ENCODE data around the gene SLC9B2.

The SLC9B2 gene

DNA sequence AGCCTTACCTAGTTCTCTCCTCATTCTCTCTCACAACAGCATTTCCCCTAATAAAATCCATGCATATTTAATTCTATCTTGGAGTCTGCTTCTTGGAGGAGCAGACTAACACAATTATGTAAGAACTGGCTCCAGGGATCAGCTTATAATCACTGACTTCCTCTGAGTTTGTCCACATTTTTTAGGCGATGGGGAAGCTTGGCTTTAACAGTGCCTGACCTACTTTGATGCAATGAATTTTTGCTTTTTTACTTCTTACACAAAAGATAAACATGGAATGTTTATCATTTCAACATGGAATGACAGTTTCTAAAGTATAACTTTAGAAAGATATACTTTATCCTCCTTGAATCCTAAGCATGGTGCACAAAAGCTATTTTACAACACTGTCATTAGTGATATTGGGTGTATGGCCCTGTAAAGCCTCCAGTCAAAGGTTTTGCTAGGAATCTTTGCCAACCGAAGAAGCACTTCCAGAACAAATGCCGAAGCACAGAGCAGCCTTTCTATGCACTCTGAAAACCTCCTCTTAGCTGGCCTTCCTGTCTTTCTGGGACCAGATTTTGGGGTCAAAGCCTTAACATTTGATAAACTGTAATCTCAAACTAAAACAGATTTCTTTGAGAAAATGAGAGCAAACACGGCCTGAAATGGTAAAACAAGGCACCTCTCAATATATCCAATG is 22.3 kb upstream of the SLC9B2 start:
- peaks cover 40% of the 10 kb centered on the region for H3K4me1 Mint-ChIP-seq
- peak overlapping the region; percentile 93 for H3K4me3 Mint-ChIP-seq
- peaks cover 3% of the 10 kb centered on the region for H3K27me3 Mint-ChIP-seq (ENCODE audit: low read depth, poor library complexity)
- H3K9me3 Mint-ChIP-seq, result no peaks in the 10 kb centered on the region
- H3K27ac Mint-ChIP-seq, result no peak overlapping the region
- TF ChIP-seq, protein P1, sequence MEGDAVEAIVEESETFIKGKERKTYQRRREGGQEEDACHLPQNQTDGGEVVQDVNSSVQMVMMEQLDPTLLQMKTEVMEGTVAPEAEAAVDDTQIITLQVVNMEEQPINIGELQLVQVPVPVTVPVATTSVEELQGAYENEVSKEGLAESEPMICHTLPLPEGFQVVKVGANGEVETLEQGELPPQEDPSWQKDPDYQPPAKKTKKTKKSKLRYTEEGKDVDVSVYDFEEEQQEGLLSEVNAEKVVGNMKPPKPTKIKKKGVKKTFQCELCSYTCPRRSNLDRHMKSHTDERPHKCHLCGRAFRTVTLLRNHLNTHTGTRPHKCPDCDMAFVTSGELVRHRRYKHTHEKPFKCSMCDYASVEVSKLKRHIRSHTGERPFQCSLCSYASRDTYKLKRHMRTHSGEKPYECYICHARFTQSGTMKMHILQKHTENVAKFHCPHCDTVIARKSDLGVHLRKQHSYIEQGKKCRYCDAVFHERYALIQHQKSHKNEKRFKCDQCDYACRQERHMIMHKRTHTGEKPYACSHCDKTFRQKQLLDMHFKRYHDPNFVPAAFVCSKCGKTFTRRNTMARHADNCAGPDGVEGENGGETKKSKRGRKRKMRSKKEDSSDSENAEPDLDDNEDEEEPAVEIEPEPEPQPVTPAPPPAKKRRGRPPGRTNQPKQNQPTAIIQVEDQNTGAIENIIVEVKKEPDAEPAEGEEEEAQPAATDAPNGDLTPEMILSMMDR (IDR thresholded peaks at IDR 0.05), result no peak
- DNase-seq, result no peak
- H3K36me3 Mint-ChIP-seq (ENCODE audit: low read depth), result peaks cover 17% of the 10 kb centered on the region

DNA sequence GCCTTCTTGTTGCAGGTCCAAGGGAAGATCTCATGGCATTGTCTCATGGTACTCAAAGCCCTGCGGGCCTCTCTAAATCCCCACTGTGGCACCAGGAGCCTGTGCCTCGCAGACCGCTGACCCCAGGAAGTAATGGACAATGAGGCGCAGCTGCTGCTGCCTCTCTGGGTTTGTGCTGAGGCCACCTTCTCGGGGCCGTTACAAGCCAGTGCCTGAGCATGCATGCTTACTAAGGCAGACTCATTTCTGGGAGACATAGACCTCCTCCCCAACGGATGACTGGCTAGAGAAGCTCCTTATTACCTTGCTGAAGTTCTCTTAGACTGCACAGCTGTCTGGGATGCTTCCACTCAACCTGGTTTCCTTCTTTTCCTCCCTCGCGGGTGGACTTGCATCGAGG is 21.8 kb upstream of the SLC9B2 start:
- DNase-seq, result peak; percentile 11
- Mint-ChIP-seq H3K4me1 (peaks cover 40% of the 10 kb centered on the region), H3K27ac (no peak overlapping the region), H3K36me3 (ENCODE audit: low read depth) (peaks cover 19% of the 10 kb centered on the region), H3K27me3 (ENCODE audit: low read depth, poor library complexity) (peaks cover 3% of the 10 kb centered on the region), H3K9me3 (no peaks in the 10 kb centered on the region), H3K4me3 (peak overlapping the region; percentile 93)
- TF ChIP-seq, protein P1 (IDR thresholded peaks at IDR 0.05), result no peak

DNA sequence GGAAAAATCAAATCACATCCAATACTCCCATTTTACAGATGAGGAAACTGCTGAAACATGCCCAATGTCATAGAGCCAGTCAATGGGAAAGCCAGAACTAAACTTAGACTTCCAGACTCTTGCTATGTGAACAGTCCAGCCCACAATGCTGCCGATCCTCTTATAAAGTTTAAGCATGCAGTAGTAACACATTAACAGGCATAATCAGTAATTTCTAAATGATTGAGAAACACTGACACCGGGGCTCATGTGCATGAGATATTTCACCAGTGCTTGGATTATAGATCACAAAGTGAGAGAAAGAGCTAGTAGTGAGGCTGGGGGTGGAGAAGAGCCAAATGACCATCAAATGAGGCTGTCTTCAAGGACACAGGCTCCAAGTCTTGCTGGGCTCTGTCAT is 20.6 kb upstream of the SLC9B2 start:
- DNase-seq, result no peak
- peaks cover 40% of the 10 kb centered on the region for H3K4me1 Mint-ChIP-seq
- peaks cover 27% of the 10 kb centered on the region for H3K36me3 Mint-ChIP-seq (ENCODE audit: low read depth)
- peaks cover 3% of the 10 kb centered on the region for H3K27me3 Mint-ChIP-seq (ENCODE audit: low read depth, poor library complexity)
- peak overlapping the region; percentile 37 for H3K27ac Mint-ChIP-seq
- TF ChIP-seq, protein P1 (IDR thresholded peaks at IDR 0.05), result no peak
- H3K4me3 Mint-ChIP-seq, result peak overlapping the region; percentile 47
- no peaks in the 10 kb centered on the region for H3K9me3 Mint-ChIP-seq

DNA sequence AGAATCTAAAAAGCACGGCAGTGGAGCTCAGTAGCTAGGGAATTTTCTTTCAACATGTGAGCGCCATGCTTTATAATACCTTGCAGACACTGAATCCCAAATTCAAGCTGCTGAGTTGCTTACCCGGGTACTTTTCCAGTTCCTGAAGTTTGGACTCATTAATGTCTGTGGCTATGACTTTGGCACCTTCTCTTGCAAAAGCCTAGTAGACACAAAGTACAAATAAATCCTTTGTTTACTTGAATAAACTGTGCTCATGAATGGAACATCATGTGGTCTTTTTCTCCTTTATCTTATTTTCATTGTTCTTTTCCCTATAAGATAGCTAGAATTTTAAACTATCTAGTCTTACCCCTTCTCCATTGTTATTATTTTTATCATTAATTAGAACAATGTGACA is 18.5 kb upstream of the SLC9B2 start:
- Mint-ChIP-seq H3K9me3 (no peaks in the 10 kb centered on the region), H3K4me1 (peaks cover 45% of the 10 kb centered on the region), H3K36me3 (ENCODE audit: low read depth) (peaks cover 47% of the 10 kb centered on the region), H3K27me3 (ENCODE audit: low read depth, poor library complexity) (peaks cover 3% of the 10 kb centered on the region), H3K27ac (no peak overlapping the region), H3K4me3 (no peak overlapping the region)
- TF ChIP-seq, protein P1 (IDR thresholded peaks at IDR 0.05), result no peak
- no peak for DNase-seq

DNA sequence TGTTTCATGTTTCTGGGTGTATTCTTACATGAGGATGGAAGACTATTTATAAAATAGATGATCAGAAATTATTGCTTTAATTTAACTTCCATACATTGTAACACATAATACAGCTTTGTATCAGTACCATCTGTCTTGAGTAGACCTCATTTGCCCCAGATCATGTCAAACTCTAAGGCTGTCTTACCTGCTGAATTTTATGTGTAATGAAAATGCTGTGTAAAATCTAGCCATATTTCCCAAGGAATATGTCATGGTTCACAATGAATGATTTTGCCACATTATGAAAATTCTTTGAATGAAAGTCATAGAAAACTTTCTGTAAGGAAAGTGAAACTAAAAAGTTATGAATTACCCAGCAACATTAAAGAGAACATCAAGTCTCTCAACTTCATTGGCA is 15.7 kb upstream of the SLC9B2 start:
- H3K4me3 Mint-ChIP-seq, result no peak overlapping the region
- H3K9me3 Mint-ChIP-seq, result no peaks in the 10 kb centered on the region
- H3K4me1 Mint-ChIP-seq, result peaks cover 19% of the 10 kb centered on the region
- DNase-seq, result no peak
- TF ChIP-seq, protein P1 (IDR thresholded peaks at IDR 0.05), result no peak
- H3K27me3 Mint-ChIP-seq (ENCODE audit: low read depth, poor library complexity), result no peaks in the 10 kb centered on the region
- H3K27ac Mint-ChIP-seq, result no peak overlapping the region
- peaks cover 68% of the 10 kb centered on the region for H3K36me3 Mint-ChIP-seq (ENCODE audit: low read depth)

DNA sequence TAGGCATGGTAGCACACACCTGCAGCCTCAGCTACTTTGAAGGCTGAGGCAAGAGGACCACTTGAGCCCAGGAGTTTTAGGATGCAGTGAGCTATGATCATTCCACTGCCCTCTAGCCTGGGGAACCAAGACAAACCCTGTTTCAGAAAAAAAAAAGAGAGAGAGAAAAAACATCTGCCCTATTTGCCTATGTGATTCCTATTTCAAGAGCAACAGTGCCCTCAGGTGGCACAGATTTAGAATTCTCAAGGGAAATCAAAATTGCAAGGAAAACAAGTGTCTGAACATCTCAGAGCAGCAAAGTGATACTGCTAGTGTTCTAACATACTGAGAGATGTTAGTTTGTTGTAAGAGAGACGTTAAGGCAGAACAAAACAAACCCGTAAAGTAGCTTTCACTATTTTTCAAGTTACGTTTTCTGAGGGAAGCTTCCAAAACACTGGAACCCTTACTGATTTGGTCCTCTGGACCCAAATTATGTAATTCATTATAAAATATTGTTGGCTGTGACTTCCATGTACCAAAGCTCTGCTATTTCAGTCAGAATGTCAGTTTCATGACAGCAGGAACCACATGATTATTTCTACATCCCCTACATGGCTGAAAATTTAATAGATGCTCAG is 15.2 kb upstream of the SLC9B2 start:
- H3K4me1 Mint-ChIP-seq, result peaks cover 14% of the 10 kb centered on the region
- no peaks in the 10 kb centered on the region for H3K27me3 Mint-ChIP-seq (ENCODE audit: low read depth, poor library complexity)
- no peaks in the 10 kb centered on the region for H3K9me3 Mint-ChIP-seq
- peak; percentile 15 for DNase-seq
- H3K27ac Mint-ChIP-seq, result no peak overlapping the region
- H3K36me3 Mint-ChIP-seq (ENCODE audit: low read depth), result peaks cover 68% of the 10 kb centered on the region
- H3K4me3 Mint-ChIP-seq, result no peak overlapping the region
- TF ChIP-seq, protein P1 (IDR thresholded peaks at IDR 0.05), result peak; percentile 47

Data from nephron progenitor cell (in vitro differentiated cells).